GM21723 (cell line): ENCODE results near the gene GFI1B.
"Not testable (repeated sequence)": the region's sequence is repeated elsewhere in the genome, so short reads cannot be mapped to it uniquely, and the experiment has no call there.

ENCODE experiments used
- ATAC-seq: cut with Tn5 transposase; IDR thresholded peaks from one replicate; pipeline ENCODE4 v1.9.1; 2021; ENCODE audit warnings: mild to moderate bottlenecking, moderate library complexity; ENCODE audit not compliant: unreplicated experiment

The GFI1B gene

DNA sequence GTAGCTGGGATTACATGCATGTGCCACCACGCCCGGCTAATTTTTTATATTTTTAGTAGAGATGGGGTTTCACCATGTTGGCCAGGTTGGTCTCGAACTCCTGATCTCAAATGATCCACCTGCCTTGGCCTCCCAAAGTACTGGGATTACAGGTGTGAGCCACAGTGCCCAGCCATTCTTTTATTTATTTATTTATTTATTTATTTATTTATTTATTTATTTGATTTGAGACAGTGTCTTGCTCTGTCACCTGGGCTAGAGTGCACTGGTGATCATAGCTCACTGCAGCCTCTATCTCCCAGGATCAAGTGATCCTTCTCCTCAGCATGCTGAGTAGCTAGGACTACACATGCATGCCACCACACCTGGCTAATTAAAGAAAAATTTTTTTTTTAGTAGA is 10.6 kb upstream of the GFI1B start:
- not testable (repeated sequence) for ATAC-seq

DNA sequence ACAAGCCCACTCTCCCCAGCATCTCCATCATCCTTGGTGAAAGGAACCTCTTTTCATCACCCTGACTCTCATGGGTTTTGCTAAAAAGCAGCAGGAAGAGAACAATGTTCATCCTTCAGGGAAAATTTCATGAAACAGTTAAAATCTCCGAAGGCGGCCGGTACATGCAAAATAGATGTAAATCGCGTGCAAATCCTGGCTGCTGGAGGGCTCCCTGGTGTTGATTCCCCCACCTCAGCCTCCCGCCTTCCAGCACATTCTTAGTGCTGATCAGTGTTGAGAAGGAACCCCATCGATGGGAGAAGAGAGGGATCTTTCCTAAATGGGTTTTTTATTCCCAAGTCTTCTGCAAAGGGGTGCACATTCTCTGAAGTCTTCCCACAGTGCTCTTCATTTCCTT is 8.7 kb upstream of the GFI1B start:
- ATAC-seq: no peak

DNA sequence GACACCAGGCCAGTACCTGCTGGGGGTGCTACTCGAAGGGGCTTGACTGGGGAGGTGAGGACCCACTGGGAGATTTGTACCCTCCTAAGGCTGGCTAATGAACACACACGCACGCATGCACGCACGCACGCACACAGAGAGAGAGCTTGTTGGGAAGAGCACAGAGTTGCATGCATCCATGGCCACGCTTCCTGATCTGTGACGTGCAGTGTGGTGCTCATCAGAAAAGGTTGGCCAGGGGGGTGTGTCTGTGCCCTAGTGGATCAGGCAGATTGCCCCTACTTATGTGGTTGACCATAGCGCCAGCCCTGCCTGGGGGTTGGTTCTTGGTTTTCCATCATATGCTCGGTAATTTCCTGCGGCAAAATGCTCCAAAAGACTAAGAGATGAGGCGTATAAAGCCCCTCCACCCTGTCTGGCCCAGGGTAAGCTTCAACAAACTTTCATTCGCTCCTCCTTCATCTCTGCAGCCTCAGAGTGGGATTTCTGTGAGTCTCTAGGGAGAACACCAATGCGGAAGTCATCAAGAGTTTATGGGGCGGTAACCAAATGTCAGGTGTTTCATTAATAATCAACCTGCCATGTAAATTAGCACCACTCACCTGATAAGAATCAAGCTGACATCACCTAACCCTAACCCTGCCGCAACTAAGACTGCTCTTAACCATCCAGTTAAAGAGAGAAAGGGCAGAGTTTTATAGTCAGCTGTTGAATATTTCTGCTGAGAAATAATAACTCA is 8.0 kb upstream of the GFI1B start:
- no peak for ATAC-seq

DNA sequence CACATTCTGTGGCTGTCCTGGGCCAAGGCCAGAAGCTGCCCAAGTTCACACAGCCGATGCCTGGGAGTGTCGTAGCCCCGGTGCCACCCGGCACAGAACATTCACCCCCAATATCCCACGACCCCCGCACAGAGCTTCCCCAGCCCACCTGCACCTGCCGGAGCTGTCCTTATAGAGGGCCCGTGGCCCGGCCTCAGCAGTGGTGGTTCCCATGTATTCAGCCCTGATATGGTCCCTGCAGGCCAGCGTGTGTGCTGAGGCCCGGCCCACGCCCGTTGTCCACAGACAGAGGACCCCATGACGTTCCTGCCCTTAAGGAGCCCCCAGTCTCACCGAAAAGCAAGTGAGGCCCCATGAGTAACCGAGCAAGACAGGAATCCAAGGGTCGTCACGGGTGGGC is 5.3 kb upstream of the GFI1B start:
- ATAC-seq: no peak

DNA sequence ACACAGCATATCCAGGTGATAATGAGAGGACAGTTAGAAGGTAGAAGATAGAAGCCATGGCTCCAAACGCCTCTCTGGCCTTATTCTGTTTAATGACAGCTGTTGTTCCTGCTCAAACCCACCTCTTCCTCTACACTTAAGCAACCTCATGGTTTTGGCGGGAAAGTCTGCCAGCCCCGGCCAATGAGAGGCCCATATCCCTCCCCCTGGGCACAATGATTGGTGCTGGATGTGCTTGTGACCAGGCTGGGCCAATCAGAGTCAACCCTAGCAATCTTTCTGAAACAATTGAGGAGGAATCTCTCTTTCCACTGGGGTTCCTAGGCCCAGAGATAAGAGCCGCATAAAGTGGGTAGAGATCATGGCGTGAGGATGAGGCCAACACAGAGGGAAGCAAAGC is 4.8 kb upstream of the GFI1B start:
- no peak for ATAC-seq

DNA sequence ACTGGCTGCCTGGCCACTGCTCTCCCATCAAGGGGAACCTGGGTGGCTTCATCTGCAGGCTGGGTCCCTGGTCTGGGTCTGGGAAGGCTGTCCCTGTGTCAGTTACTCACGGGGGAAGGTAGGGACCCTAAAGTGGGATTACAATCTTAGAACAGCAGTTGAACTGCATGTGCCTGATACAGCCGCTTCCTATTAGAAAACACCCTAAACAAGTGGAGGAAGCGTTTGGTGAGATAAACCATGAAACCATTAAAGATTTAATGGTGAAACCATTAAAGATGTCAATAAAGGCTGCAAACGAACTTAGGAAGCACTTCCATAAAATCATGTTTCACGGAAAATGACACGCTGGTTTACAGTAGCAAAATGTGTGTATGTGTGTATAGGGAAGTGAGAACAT is 2.5 kb upstream of the GFI1B start:
- ATAC-seq: no peak

DNA sequence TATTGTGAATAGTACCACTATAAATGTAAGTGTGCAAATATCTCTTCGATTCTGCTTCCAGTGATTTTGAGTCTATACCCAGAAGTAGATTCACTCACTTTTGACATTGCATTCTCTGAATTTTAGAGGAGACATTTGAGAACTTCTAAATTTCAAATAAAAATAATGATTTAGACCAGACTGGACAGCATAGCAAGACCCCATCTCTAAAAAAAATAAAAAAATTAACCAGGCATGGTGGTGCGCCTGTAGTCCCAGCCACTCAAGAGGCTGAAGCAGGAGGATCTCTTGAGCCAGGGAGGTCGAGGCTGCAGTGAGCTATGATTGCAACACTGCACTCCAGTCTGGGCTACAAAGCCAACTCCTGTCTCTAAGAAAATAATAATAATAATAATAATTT is 1.9 kb upstream of the GFI1B start:
- no peak for ATAC-seq

DNA sequence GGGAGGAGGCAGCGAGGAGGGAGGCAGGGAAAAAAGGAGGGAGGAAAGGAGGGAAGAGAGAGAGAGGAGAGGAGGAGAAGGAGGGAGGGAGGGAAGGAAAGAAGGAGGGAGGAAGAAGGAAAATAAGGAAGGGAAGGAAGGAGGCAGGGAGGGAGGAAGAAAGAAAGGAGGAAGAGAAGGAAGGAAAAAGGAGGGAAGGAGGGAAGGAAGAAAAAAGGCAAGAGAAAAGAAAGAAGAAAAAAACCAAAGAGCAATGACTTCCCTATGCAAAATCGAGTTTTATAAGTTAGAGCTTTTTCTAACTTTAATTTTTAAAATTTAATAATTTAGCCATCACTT is 413 bp upstream of the GFI1B start:
- no peak for ATAC-seq

DNA sequence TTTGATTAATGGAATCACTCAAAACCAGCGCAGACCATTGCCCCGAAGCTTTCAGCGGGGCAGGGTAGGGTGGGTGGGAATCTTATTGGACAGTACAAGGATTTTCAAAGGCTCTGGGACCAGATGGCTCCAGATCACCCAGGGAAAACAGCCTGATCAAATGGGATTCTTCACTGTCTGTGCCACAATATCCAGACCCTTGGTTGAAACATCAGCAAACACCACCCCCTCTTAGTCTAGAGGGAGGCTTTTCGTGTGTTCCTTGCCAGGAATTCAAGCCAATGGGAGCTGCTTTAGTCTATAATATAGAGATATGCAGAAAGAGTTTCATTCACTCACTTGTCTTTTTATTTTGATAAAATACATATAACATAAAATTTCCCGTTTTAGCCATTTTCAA is 1.7 kb downstream of the GFI1B start:
- no peak for ATAC-seq

DNA sequence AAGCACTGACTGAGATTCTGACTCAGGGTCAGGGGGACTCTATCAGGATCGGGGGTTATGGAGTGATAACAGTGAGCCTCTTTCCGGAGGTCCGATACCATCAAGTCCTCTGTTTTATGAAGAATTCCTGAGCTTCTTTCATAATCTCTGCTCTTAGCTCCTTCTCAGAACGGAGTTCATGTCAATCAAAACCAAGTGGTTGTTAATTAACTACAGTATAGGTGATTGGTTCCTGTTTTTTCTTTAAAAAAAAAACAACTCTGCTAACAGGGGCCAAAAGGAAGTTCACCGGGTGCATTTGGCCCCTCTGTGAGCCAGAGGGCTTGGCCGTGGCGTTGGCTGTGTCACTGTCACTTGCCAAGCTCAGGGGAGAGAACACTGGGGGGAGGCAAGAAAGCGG is 4.0 kb downstream of the GFI1B start:
- ATAC-seq: no peak

DNA sequence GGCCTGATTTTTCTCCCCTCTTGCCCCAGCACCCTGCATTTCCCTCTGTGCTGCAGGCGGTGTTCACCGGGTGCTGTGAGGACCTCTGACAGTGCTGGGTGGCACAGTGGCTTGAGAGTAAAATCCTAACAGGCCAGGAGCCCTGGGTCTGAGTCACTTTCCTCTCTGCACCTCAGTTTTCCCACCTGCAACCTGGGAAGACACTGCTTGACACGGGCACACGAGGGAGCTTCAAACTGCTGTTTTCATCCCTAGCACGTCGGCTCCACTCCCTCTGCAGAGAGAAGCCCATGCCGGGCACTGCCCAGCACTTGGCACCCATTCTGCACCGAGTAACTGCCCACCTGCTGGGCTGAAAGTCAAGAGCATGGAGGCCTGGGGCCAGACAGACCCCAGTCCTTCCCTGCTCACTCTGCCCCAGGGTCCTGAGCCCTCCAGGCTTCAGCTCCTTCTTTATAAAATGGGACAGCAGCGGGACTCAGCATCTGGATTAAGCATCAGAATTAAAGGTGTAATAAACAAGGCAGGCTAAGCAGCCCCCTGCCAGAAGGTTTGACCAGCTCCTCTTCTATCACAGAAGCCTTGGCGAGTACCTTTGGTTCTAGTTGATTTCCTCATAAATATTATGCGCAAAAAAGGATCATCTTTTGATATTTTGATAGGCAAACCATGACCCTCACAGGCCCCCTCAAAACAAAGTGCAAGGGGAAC is 5.2 kb downstream of the GFI1B start:
- no peak for ATAC-seq

DNA sequence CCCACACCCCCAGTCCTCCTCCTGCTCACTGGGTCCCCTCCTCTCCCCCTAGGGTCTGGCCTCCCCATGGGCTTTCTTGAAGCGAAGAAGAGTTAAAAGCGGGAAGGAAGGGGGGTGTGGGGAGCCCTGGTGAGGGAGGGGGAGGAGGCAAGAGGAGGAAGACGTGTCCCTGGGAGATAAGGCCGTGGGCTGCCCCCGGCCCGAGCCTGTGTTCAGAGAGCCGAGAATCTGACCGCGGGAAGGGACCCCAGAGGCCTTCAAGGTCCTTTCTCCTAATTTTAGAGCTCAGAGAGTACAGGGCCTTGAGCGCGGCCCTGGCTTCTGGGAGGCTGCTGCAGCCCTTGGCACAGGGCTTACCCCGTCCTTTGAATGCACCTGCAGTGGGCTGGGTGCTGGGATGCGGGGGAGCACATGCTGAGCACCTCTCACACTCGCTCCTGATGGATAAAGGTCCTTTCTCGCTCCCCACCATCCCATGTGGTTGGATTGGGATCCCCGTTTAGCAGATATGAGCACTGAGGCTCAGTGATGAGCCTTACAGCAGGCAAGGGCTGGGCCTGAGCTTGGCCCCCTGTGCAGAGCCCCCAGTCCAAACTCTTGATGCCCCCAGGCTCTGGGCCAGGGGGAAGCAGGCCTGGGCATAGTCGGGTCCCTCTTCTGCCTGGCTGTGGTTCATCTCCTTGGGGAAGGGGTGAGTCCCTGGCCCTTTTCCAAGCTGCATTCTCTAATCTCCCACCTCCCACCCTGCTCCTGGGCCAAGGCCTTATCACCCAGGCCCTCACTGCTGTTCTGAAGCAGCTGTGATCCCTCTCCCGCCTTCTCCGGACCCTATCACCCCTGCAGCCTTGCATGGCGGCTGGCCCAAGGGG is 5.9 kb downstream of the GFI1B start:
- ATAC-seq: no peak

DNA sequence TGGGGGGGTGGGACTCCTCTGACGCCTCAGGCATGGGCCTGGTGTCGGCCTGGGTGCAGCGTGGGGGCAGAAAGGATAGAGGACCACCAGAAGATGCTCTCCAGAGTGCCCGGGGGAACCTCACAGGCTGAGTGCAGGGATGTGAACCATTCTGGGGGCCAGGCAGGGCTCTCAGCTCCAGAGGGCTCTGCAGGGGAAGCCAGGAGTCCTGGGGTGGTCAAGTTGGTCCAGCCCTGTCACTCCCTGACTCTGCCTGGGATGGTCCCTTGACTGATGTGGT is 6.5 kb downstream of the GFI1B start:
- ATAC-seq: no peak

DNA sequence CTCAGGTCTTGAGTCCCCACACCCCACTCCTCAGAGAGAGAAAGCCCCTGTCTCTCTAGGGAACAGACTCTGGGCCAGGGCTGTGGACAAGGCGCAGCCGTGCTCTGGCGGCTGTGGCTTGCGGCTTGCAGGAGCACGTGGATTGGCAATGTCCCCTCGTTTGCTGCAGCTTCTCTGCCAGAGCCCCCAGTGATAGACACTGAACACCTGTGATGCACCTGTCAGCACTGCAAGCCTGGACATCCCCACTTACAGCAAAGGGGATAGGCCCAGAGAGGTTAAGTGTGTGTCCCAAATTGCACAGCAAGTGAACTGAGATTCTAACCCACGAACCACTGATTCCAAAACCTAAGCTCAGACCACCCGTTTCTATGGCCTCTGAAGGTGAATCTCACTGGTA is 7.0 kb downstream of the GFI1B start:
- no peak for ATAC-seq

DNA sequence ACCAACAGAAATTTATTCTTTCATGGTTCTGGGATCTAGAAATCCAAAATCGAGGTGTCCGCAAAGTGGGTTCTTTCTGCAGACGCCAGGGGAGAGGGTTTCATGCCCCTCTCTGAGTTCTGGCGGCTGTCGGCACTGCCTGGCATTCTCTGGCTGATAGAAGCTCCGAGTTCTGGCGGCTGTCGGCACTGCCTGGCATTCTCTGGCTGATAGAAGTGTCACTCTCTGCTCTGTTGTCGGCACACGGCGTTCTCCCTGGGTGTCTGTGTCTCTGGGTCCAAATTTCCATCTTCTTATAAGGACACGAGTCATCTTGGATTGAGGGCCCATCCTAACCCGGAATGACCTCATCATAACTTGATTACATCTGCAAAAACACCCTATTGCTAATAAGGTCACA is 7.6 kb downstream of the GFI1B start:
- no peak for ATAC-seq

DNA sequence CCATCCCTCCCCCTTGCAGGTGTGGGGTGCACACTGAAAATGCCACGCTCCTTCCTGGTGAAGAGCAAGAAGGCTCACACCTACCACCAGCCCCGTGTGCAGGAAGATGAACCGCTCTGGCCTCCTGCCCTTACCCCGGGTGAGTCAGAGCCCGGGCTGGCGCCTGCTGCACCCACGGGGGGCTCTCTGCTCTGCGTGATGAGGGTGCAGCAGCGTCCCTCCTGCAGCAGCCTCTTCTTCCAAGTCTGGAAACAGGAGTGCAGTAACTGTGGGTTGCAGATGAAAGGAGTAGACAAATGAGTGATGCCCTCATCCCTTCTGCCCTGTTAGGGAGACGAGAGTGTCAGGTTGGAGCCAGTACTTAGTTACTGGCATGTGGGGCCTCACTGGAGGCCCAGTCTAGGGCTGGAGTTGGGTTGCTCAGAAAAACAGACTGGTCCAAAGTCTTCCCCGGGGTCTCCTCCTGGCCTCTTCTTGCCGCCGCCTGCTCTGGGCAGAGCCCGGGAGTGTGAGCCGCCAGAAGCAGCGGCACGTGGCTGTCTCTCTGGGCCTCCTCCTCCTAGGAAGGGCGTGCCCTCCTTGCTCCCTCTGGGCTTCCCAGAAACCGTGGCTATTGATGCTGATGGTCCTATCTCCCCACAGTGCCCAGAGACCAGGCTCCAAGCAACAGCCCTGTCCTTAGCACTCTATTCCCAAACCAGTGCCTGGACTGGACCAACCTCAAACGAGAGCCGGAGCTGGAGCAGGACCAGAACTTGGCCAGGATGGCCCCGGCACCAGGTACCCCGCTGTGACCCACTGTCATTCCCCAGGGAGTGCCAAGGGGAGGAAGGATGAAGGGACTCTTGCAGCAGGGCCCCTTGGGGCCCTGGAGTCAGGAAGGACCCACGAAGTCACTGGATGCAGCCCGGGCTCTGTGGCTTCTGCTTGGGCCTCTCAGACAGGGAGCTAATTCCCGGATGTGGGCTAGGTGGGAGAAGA is 8.4 kb downstream of the GFI1B start:
- ATAC-seq: no peak

DNA sequence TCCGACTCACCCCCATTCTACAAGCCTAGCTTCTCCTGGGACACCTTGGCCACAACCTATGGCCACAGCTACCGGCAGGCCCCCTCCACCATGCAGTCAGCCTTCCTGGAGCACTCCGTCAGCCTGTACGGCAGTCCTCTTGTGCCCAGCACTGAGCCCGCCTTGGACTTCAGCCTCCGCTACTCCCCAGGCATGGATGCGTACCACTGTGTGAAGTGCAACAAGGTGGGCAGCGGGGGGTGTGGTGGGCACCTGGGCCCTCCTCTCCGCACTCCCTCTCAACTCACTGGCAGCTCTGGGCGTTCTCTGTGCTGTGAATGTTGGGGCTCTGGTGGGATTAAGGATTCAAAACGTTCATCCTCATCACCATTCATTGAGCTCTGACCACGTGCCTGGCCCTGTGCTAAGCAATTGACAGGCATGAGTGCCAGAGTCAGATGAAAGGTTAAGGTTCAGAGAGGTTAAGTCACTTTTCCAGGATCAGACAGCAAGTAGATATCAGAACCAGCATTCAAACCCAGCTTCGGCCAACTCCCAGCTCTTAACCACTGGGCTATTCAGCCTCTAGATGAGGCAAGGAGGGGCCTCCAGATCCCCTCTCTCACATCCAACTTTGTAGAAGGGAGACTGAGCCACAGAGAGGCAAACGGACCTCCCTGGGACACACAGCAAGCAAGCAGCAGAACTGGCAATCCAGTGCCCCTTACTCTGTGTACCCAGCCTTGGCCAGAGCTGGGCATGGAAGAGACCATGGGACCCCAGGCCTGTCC is 9.9 kb downstream of the GFI1B start:
- no peak for ATAC-seq

DNA sequence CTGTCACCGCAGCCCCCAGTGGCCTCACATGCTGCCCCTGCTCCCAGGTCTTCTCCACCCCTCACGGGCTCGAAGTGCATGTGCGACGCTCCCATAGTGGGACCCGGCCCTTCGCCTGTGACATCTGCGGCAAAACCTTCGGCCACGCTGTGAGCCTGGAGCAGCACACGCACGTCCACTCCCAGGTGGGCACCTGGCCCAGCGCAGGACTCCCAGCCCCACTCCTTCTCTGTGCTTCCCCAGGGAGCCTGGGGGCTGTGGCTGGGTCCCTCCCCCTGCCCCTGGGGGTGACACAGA is 10.5 kb downstream of the GFI1B start:
- ATAC-seq: no peak

DNA sequence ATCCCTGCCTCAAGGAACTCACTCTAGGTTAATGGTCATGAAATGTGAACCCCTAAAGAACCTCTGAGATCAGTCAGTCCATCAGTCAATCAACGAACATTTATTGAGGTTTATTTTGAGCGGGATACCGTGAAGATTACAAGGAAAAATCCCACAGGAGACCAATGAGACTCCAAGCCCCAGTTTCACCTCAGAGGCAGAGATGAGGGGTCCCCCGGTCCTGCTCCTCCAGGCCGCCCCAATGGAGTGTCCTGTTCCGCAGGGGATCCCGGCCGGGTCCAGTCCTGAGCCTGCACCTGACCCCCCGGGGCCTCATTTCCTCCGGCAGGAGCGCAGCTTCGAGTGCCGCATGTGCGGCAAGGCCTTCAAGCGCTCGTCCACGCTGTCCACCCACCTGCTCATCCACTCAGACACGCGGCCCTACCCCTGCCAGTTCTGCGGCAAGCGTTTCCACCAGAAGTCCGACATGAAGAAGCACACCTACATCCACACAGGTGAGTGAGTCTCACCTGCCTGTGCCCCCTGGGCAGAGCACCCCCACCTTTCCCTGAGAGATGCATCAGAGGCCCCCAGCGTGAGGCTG is 11.0 kb downstream of the GFI1B start:
- no peak for ATAC-seq

DNA sequence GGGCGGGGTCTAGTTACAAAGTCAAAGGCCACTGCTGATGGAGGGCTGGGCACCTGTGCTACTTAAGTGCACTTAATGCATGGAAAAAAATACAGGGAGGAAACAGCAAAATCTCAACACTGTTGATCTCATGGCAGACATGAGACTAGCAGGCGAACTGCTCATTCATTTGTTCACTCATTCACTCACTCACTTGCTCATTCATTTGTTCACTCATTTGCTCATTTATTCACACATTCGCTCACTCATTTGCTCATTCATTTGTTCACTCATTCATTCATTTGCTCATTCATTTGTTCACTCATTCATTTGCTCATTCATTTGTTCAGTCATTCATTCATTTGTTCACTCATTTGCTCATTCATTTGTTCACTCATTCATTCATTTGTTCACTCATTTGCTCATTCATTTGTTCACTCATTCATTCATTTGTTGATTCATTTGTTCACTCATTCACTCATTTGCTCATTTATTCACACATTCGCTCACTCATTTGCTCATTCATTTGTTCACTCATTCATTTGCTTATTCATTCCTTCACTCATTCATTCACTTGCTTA is 11.6 kb downstream of the GFI1B start:
- not testable (repeated sequence) for ATAC-seq
